ENCODE measurements around the gene NF2.

Gene NF2

GRCh38 chr22:29715705-29716104, 112.3 kb downstream of the NF2 start:
- no peak overlapping the region for H3K27ac ChIP-seq (ENCODE audit: low read depth, low read length)

GRCh38 chr22:29716814-29717545, 113.5 kb downstream of the NF2 start:
- H3K9me3 ChIP-seq (ENCODE audit: control insufficient read depth, insufficient read depth, low read length) = no peaks in the 10 kb centered on the region
- no peaks in the 10 kb centered on the region for H3K79me2 ChIP-seq (ENCODE audit: control insufficient read depth, low read length)
- H3F3A ChIP-seq (ENCODE audit: control insufficient read depth, insufficient read depth) = no peaks in the 10 kb centered on the region
- TF ChIP-seq CTCF (IDR thresholded peaks at IDR 0.05; ENCODE audit: low read depth, low read length, poor library complexity, severe bottlenecking) (no peak), EZH2phosphoT487 (IDR thresholded peaks at IDR 0.05; ENCODE audit: borderline replicate concordance, low read length) (no peak)
- no peaks in the 10 kb centered on the region for H3K36me3 ChIP-seq (ENCODE audit: control insufficient read depth, low read length)
- H3K4me3 ChIP-seq (ENCODE audit: low read length) = no peak overlapping the region
- H3K4me2 ChIP-seq (ENCODE audit: low read length) = no peak overlapping the region
- no peaks in the 10 kb centered on the region for H3K4me1 ChIP-seq (ENCODE audit: control insufficient read depth, low read length)
- no peaks in the 10 kb centered on the region; the same call in 1 of the 2 replicates for H4K20me1 ChIP-seq (ENCODE audit: control insufficient read depth, insufficient read depth, low read depth, low read length)
- peaks cover 3% of the 10 kb centered on the region; the same call in 1 of the 2 replicates for H3K27me3 ChIP-seq (ENCODE audit: control insufficient read depth, low read length)
- H3K9me2 ChIP-seq (replicated peaks; ENCODE audit: control insufficient read depth, low read length) = no peaks in the 10 kb centered on the region
- H3K27ac ChIP-seq (ENCODE audit: low read depth, low read length) = no peak overlapping the region

More at GRCh38 chr22:29715705-29716104, 112.3 kb downstream of the NF2 start:
- no peaks in the 10 kb centered on the region for H3K79me2 ChIP-seq (ENCODE audit: control insufficient read depth, low read length)
- H3K4me1 ChIP-seq (ENCODE audit: control insufficient read depth, low read length) = no peaks in the 10 kb centered on the region
- peaks cover 3% of the 10 kb centered on the region; the same call in 1 of the 2 replicates for H3K27me3 ChIP-seq (ENCODE audit: control insufficient read depth, low read length)
- no peak overlapping the region for H3K4me2 ChIP-seq (ENCODE audit: low read length)
- no peaks in the 10 kb centered on the region for H3F3A ChIP-seq (ENCODE audit: control insufficient read depth, insufficient read depth)
- no peaks in the 10 kb centered on the region for H3K9me2 ChIP-seq (replicated peaks; ENCODE audit: control insufficient read depth, low read length)
- no peaks in the 10 kb centered on the region for H3K36me3 ChIP-seq (ENCODE audit: control insufficient read depth, low read length)
- H3K4me3 ChIP-seq (ENCODE audit: low read length) = no peak overlapping the region
- no peaks in the 10 kb centered on the region; the same call in 1 of the 2 replicates for H4K20me1 ChIP-seq (ENCODE audit: control insufficient read depth, insufficient read depth, low read depth, low read length)
- no peaks in the 10 kb centered on the region for H3K9me3 ChIP-seq (ENCODE audit: control insufficient read depth, insufficient read depth, low read length)
- no peak for TF ChIP-seq CTCF (IDR thresholded peaks at IDR 0.05; ENCODE audit: low read depth, low read length, poor library complexity, severe bottlenecking)
- no peak for TF ChIP-seq EZH2phosphoT487 (IDR thresholded peaks at IDR 0.05; ENCODE audit: borderline replicate concordance, low read length)

GRCh38 chr22:29717789-29718188, 114.4 kb downstream of the NF2 start:
- H3K4me3 ChIP-seq (ENCODE audit: low read length) = no peak overlapping the region
- peaks cover 3% of the 10 kb centered on the region; the same call in 1 of the 2 replicates for H3K27me3 ChIP-seq (ENCODE audit: control insufficient read depth, low read length)
- no peaks in the 10 kb centered on the region for H3K79me2 ChIP-seq (ENCODE audit: control insufficient read depth, low read length)
- no peaks in the 10 kb centered on the region for H3K36me3 ChIP-seq (ENCODE audit: control insufficient read depth, low read length)
- H3K9me2 ChIP-seq (replicated peaks; ENCODE audit: control insufficient read depth, low read length) = no peaks in the 10 kb centered on the region
- H3F3A ChIP-seq (ENCODE audit: control insufficient read depth, insufficient read depth) = no peaks in the 10 kb centered on the region
- no peak overlapping the region for H3K27ac ChIP-seq (ENCODE audit: low read depth, low read length)
- H3K4me2 ChIP-seq (ENCODE audit: low read length) = no peak overlapping the region
- H4K20me1 ChIP-seq (ENCODE audit: control insufficient read depth, insufficient read depth, low read depth, low read length) = no peaks in the 10 kb centered on the region; the same call in 1 of the 2 replicates
- H3K4me1 ChIP-seq (ENCODE audit: control insufficient read depth, low read length) = no peaks in the 10 kb centered on the region
- no peak for TF ChIP-seq EZH2phosphoT487 (IDR thresholded peaks at IDR 0.05; ENCODE audit: borderline replicate concordance, low read length)
- no peak for TF ChIP-seq CTCF (IDR thresholded peaks at IDR 0.05; ENCODE audit: low read depth, low read length, poor library complexity, severe bottlenecking)
- H3K9me3 ChIP-seq (ENCODE audit: control insufficient read depth, insufficient read depth, low read length) = no peaks in the 10 kb centered on the region
